H1 (cell line): ENCODE results near the gene GPR161. TPM values are rescaled to one million over a fixed set of nuclear protein-coding genes. Genes with fewer than 3 reads are reported as not detected.

ENCODE experiments used
- CTCF ChIA-PET: fragments of 300-600 bp; sonication (Branson Sonifier 250); formaldehyde crosslinking; loops from one replicate; lab custom pipeline; 2021; ENCODE audit not compliant: partially characterized antibody; lab: Charles Lee
- POLR2A ChIA-PET: fragments of 300-600 bp; sonication (Branson Sonifier 250); formaldehyde crosslinking; loops from one replicate; lab custom pipeline; 2021; ENCODE audit warnings: inconsistent platforms; ENCODE audit not compliant: partially characterized antibody; lab: Charles Lee
- DNase-seq, 2 experiments: peaks; one replicate each; pipeline versions ENCODE4 v3.0.0 to v3.0.0-alpha.2; 2010 to 2022; ENCODE audit warnings: low spot score in 2 of 2, low read depth in 1 of 2, mixed read lengths in 1 of 2
- FAIRE-seq: peaks from 2 replicates; lab custom pipeline; 2011; peaks lifted over from hg19 to GRCh38; lab: Jason Lieb, UNC
- H2AFZ ChIP-seq: 2 replicates; pipeline ENCODE4 v1.8.1; 2012; ENCODE audit warnings: low read length, inconsistent platforms
- H2AK5ac ChIP-seq: 2 replicates; pipeline ENCODE4 v1.6.1; 2013; ENCODE audit warnings: low read depth, low read length
- H2BK120ac ChIP-seq: replicated peaks from 2 replicates; pipeline ENCODE3; 2013; ENCODE audit warnings: low read depth, low read length, inconsistent platforms
- H2BK12ac ChIP-seq: 2 replicates; pipeline ENCODE4 v1.6.1; 2013; ENCODE audit warnings: low read depth, low read length
- H2BK15ac ChIP-seq: 2 replicates; pipeline ENCODE4 v1.6.1; 2013; ENCODE audit warnings: low read length
- H2BK20ac ChIP-seq: 2 replicates; pipeline ENCODE4 v1.6.1; 2013; ENCODE audit warnings: low read length
- H2BK5ac ChIP-seq: 2 replicates; pipeline ENCODE4 v1.6.1; 2013; ENCODE audit warnings: low read depth, low read length
- H3K14ac ChIP-seq: 2 replicates; pipeline ENCODE4 v1.6.1; 2013; ENCODE audit warnings: inconsistent platforms; ENCODE audit not compliant: insufficient read length
- H3K18ac ChIP-seq: 2 replicates; pipeline ENCODE4 v1.6.1; 2013; ENCODE audit warnings: low read length; ENCODE audit errors: extremely low read depth
- H3K23ac ChIP-seq: 2 replicates; pipeline ENCODE4 v1.6.1; 2013; ENCODE audit warnings: inconsistent platforms; ENCODE audit not compliant: insufficient read length
- H3K23me2 ChIP-seq: 2 replicates; pipeline ENCODE4 v1.6.1; 2013; ENCODE audit warnings: low read depth, low read length
- H3K27ac ChIP-seq: 2 replicates; pipeline ENCODE4 v1.6.1; 2011; ENCODE audit warnings: low read depth, low read length, inconsistent platforms
- H3K27me3 ChIP-seq, 4 experiments: replicated peaks in 1 of 4; 1 replicate in 1 of 4; 2 replicates in 3 of 4; pipeline versions ENCODE4 v1.6.1 to v1.8.1; 2011 to 2013; ENCODE audit warnings: low read length in 3 of 4, mild to moderate bottlenecking in 3 of 4, inconsistent platforms in 2 of 4, mixed read lengths in 2 of 4, moderate library complexity in 1 of 4; ENCODE audit not compliant: control insufficient read depth in 3 of 4, insufficient read depth in 3 of 4; ENCODE audit errors: extremely low read depth in 1 of 4
- H3K36me3 ChIP-seq, 4 experiments: 2 replicates each; pipeline versions ENCODE4 v1.6.1 to v1.8.1; 2011 to 2013; ENCODE audit warnings: mild to moderate bottlenecking in 4 of 4, low read length in 3 of 4, moderate library complexity in 2 of 4, control low read depth in 1 of 4, inconsistent platforms in 1 of 4; ENCODE audit not compliant: insufficient read depth in 4 of 4, control insufficient read depth in 2 of 4
- H3K4ac ChIP-seq: replicated peaks from 2 replicates; pipeline ENCODE3; 2013; ENCODE audit warnings: low read length, low read depth, mixed read lengths, inconsistent platforms; ENCODE audit not compliant: insufficient read length
- H3K4me1 ChIP-seq, 4 experiments: replicated peaks in 1 of 4; 1 replicate in 1 of 4; 2 replicates in 3 of 4; pipeline versions ENCODE4 v1.6.1 to v1.8.1; 2011 to 2013; ENCODE audit warnings: low read length in 3 of 4, inconsistent platforms in 2 of 4, mixed read lengths in 1 of 4; ENCODE audit not compliant: insufficient read depth in 4 of 4, control insufficient read depth in 3 of 4
- H3K4me2 ChIP-seq, 2 experiments: 2 replicates each; pipeline versions ENCODE4 v1.6.1 to v1.8.1; 2011 to 2013; ENCODE audit warnings: low read depth in 2 of 2, low read length in 2 of 2, control low read depth in 1 of 2, inconsistent platforms in 1 of 2, mild to moderate bottlenecking in 1 of 2; ENCODE audit not compliant: insufficient read depth in 1 of 2
- H3K4me3 ChIP-seq, 4 experiments: fragments of 200-600, 300-600 bp in 1 of 4; sonication (generic), shearing (Covaris generic), sonication (Bioruptor Twin) in 1 of 4; 2 replicates each; pipeline versions ENCODE4 v1.5.1 to v1.8.1; 2011 to 2016; ENCODE audit warnings: low read length in 4 of 4, low read depth in 3 of 4, control low read depth in 2 of 4, inconsistent platforms in 2 of 4, mild to moderate bottlenecking in 2 of 4, mixed read lengths in 1 of 4, moderate library complexity in 1 of 4; ENCODE audit not compliant: insufficient read depth in 2 of 4; ENCODE audit errors: extremely low read depth in 1 of 4
- H3K56ac ChIP-seq: replicated peaks from 2 replicates; pipeline ENCODE3; 2013; ENCODE audit warnings: low read depth, mild to moderate bottlenecking, mixed read lengths, low read length, inconsistent platforms; ENCODE audit not compliant: insufficient read length
- H3K79me1 ChIP-seq: 2 replicates; pipeline ENCODE4 v1.6.1; 2013; ENCODE audit warnings: low read depth, low read length, control low read depth
- H3K79me2 ChIP-seq, 2 experiments: 2 replicates each; pipeline versions ENCODE4 v1.6.1 to v1.8.1; 2012 to 2013; ENCODE audit warnings: low read length in 2 of 2, mild to moderate bottlenecking in 2 of 2, inconsistent platforms in 1 of 2; ENCODE audit not compliant: insufficient read depth in 2 of 2, control insufficient read depth in 1 of 2
- H3K9ac ChIP-seq, 4 experiments: replicated peaks in 1 of 4; 1 replicate in 1 of 4; 2 replicates in 3 of 4; pipeline versions ENCODE4 v1.6.1 to v1.8.1; 2011 to 2013; ENCODE audit warnings: low read depth in 3 of 4, low read length in 3 of 4, control low read depth in 2 of 4, mild to moderate bottlenecking in 2 of 4, moderate library complexity in 2 of 4, inconsistent platforms in 1 of 4; ENCODE audit errors: extremely low read depth in 1 of 4
- H3K9me3 ChIP-seq, 2 experiments: 2 replicates each; pipeline versions ENCODE4 v1.6.1 to v1.8.1; 2012 to 2013; ENCODE audit warnings: mild to moderate bottlenecking in 2 of 2, moderate library complexity in 2 of 2, control low read depth in 1 of 2, inconsistent platforms in 1 of 2, low read depth in 1 of 2, low read length in 1 of 2, mixed read lengths in 1 of 2; ENCODE audit not compliant: insufficient read depth in 2 of 2
- H4K20me1 ChIP-seq, 2 experiments: replicated peaks in 1 of 2; 2 replicates each; pipeline versions ENCODE3 to v1.8.1; 2011 to 2013; ENCODE audit warnings: inconsistent platforms in 2 of 2, low read length in 2 of 2, mild to moderate bottlenecking in 1 of 2; ENCODE audit not compliant: insufficient read depth in 2 of 2, control insufficient read depth in 1 of 2
- H4K5ac ChIP-seq: 2 replicates; pipeline ENCODE4 v1.6.1; 2013; ENCODE audit warnings: low read length, low read depth, mixed read lengths, inconsistent platforms; ENCODE audit not compliant: insufficient read length
- H4K8ac ChIP-seq: 2 replicates; pipeline ENCODE4 v1.8.0; 2013; ENCODE audit warnings: mild to moderate bottlenecking, moderate library complexity, low read length, inconsistent platforms; ENCODE audit not compliant: insufficient read depth; ENCODE audit errors: extremely low read depth
- H4K91ac ChIP-seq: replicated peaks from 2 replicates; pipeline ENCODE3; 2013; ENCODE audit warnings: low read length, mixed read lengths, inconsistent platforms; ENCODE audit not compliant: insufficient read length
- HDAC6 ChIP-seq: IDR thresholded peaks from one replicate; pipeline ENCODE4 v1.7.1; 2012; ENCODE audit warnings: low read depth, mild to moderate bottlenecking, inconsistent platforms, low read length, moderate library complexity
- WGBS, 2 experiments: shearing (Covaris generic) in 1 of 2; methylation state at CpG; one replicate each; pipeline versions ENCODE4 v1.1.6 to v1.1.7; 2013 to 2015; ENCODE audit warnings: low lambda C conversion rate in 2 of 2, mixed read lengths in 2 of 2, inconsistent platforms in 1 of 2, low coverage in 1 of 2, missing lambda C conversion rate in 1 of 2; ENCODE audit not compliant: insufficient replicate concordance in 2 of 2, insufficient coverage in 1 of 2, insufficient read length in 1 of 2; ENCODE audit errors: extremely low coverage in 1 of 2, missing lambda C conversion rate in 1 of 2; 5-methylcytosine and 5-hydroxymethylcytosine counted together
- polyA plus RNA-seq, 7 experiments: library from polyadenylated mRNA; depleted of rRNA in 3 of 7; stranded (reverse) in 5 of 7; unstranded in 2 of 7; fragments of >200 nt in 5 of 7; fragments of 200-250 nt in 2 of 7; gene quantifications; 1 replicate in 5 of 7; 2 replicates in 1 of 7; 4 replicates in 1 of 7; pipeline versions ENCODE4 v1.2.1 to v1.2.3, GENCODE V29; 2011 to 2013; ENCODE audit warnings: missing spikeins in 2 of 7, mixed read lengths in 2 of 7
- total RNA-seq: library from RNA; stranded (reverse); fragmentation: NEBNext Ultra II Directional; extraction: Animal tissue kit (Norgen Biotek cat#: 25700); gene quantifications from 2 replicates; pipeline ENCODE4 v1.2.1, GENCODE V29; 2021

GPR161 gene
- total and polyA plus RNA-seq, 2 of the 8 experiments (the other 6 are each of a cell fraction or from before 2014, with no cell fraction given) = 13.7 to 16.8 TPM

DNA sequence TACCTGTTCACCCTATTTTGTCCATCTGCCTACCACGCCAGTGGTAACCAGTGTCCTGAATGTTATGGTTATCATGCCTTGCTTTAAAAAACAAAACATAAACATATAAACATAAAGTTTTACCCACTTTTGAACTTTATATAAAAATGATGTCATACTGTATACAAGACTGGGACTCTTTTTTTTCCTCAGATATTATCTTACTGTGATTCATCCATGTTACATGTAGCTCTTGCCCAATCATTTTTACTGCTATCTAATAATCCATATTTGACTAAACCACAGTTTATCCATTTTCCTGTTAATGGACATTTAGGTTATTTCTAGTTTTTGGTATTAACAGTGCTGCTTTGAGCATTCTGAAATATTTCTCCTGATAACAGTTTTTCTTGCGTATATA is 78.8 kb downstream of the GPR161 start:
- FAIRE-seq (no peak), DNase-seq (no peak)
- no peaks in the 10 kb centered on the region for H3K79me2 ChIP-seq
- no peak overlapping the region for H3K56ac ChIP-seq
- H4K5ac ChIP-seq = no peak overlapping the region
- no peak overlapping the region for H2BK120ac ChIP-seq
- no peak overlapping the region for H2AK5ac ChIP-seq
- WGBS, 2 experiments = 94% methylated on average over 2 of the region's 2 CpGs; no CpG with 5 or more reads in 1 of the 2 experiments
- no peak overlapping the region for H3K4me2 ChIP-seq
- no peaks in the 10 kb centered on the region for H3K27me3 ChIP-seq
- H3K4me3 ChIP-seq = no peak overlapping the region
- no peak overlapping the region for H2AFZ ChIP-seq
- no peaks in the 10 kb centered on the region for H3K79me1 ChIP-seq
- no peaks in the 10 kb centered on the region for H3K4me1 ChIP-seq
- H4K8ac ChIP-seq = no peak overlapping the region
- no peak overlapping the region for H3K18ac ChIP-seq
- no peak overlapping the region for H3K27ac ChIP-seq
- H3K23ac ChIP-seq = no peak overlapping the region
- no peak overlapping the region for H2BK5ac ChIP-seq
- no peaks in the 10 kb centered on the region; a peak in 1 of 8 replicates for H3K36me3 ChIP-seq
- H3K23me2 ChIP-seq = no peaks in the 10 kb centered on the region
- H4K91ac ChIP-seq = no peak overlapping the region
- H4K20me1 ChIP-seq = no peaks in the 10 kb centered on the region
- no peak overlapping the region for H2BK20ac ChIP-seq
- TF ChIP-seq HDAC6 = no peak
- no peak overlapping the region for H2BK15ac ChIP-seq
- H3K4ac ChIP-seq = no peak overlapping the region
- CTCF ChIA-PET = interaction anchor here (2.0 kb wide), 1 partner anchor 24 kb away, joined by 7 read pairs; no protein-coding TSS in a partner anchor
- H2BK12ac ChIP-seq = no peak overlapping the region
- H3K9me3 ChIP-seq = no peaks in the 10 kb centered on the region
- POLR2A ChIA-PET = no interaction called here
- no peak overlapping the region for H3K14ac ChIP-seq
- H3K9ac ChIP-seq = no peak overlapping the region
